HEK293 (cell line): ENCODE data around the gene PPIL6.

Experiments used
- CTCF ChIA-PET: fragments of 350-600 bp; formaldehyde crosslinking; extraction: SDS; loops from one replicate; lab custom pipeline; 2021; ENCODE audit warnings: antibody characterized with exemption; lab: Yijun Ruan, JAX
- POLR2A ChIA-PET: fragments of 300-600 bp; formaldehyde crosslinking; extraction: SDS; loops from one replicate; lab custom pipeline; 2020; ENCODE audit warnings: antibody characterized with exemption, inconsistent platforms; lab: Yijun Ruan, JAX
- H3K27ac ChIP-seq: fragments of 200-500 bp; sonication (Bioruptor generic); 2 replicates; pipeline ENCODE4 v1.5.1; 2014; ENCODE audit warnings: low read depth, low read length, control low read depth, inconsistent platforms; ENCODE audit errors: extremely low read depth
- H3K36me3 ChIP-seq, 2 experiments: fragments of 200-500 bp in 1 of 2; sonication (Bioruptor generic) in 1 of 2; 1 replicate in 1 of 2; 2 replicates in 1 of 2; pipeline ENCODE4 v1.5.1; 2014 to 2017; ENCODE audit warnings: inconsistent platforms in 2 of 2, low read length in 2 of 2; ENCODE audit not compliant: control insufficient read depth in 2 of 2, insufficient read depth in 1 of 2
- H3K4me1 ChIP-seq: fragments of 200-500 bp; sonication (Bioruptor generic); 2 replicates; pipeline ENCODE4 v1.5.1; 2014; ENCODE audit warnings: mild to moderate bottlenecking, low read length, inconsistent platforms; ENCODE audit not compliant: control insufficient read depth, insufficient read depth
- H3K4me3 ChIP-seq: 2 replicates; pipeline ENCODE4 v1.5.1; 2011; ENCODE audit warnings: low read depth, mild to moderate bottlenecking, control low read depth, low read length, moderate library complexity
- H3K9me3 ChIP-seq: fragments of 200-500 bp; sonication (Bioruptor generic); 2 replicates; pipeline ENCODE4 v1.5.1; 2014; ENCODE audit warnings: low read depth, low read length, inconsistent platforms; ENCODE audit not compliant: control insufficient read depth, insufficient read depth
- EGR2 ChIP-seq: fragments of 450-650 bp; formaldehyde crosslinking; IDR thresholded peaks from 2 replicates; pipeline ENCODE4 v1.5.1; 2016; ENCODE audit warnings: low read depth, missing biosample characterization, missing genetic modification characterization
- KLF7 ChIP-seq: fragments of 450-650 bp; formaldehyde crosslinking; IDR thresholded peaks from 2 replicates; pipeline ENCODE4 v1.5.1; 2016; ENCODE audit warnings: missing biosample characterization, missing genetic modification characterization, borderline replicate concordance
- KLF8 ChIP-seq: fragments of 450-650 bp; formaldehyde crosslinking; IDR thresholded peaks from 2 replicates; pipeline ENCODE4 v1.5.1; 2016; ENCODE audit warnings: missing biosample characterization, missing genetic modification characterization
- SETDB1 ChIP-seq: IDR thresholded peaks from one replicate; pipeline ENCODE4 v1.6.1; 2017; ENCODE audit warnings: mild to moderate bottlenecking, low read length, moderate library complexity, mixed read lengths; ENCODE audit not compliant: insufficient read length
- ZBTB7A ChIP-seq: fragments of 450-650 bp; formaldehyde crosslinking; IDR thresholded peaks from 2 replicates; pipeline ENCODE4 v1.5.1; 2016; ENCODE audit warnings: low read depth, missing biosample characterization, missing genetic modification characterization
- ZNF10 ChIP-seq: fragments of 450-650 bp; formaldehyde crosslinking; IDR thresholded peaks from 2 replicates; pipeline ENCODE4 v1.5.1; 2017; ENCODE audit warnings: missing biosample characterization, missing genetic modification characterization
- ZNF529 ChIP-seq: fragments of 450-650 bp; formaldehyde crosslinking; IDR thresholded peaks from 2 replicates; pipeline ENCODE4 v1.5.1; 2017; ENCODE audit warnings: missing genetic modification characterization, missing biosample characterization; ENCODE audit not compliant: insufficient replicate concordance
- ZNF600 ChIP-seq: fragments of 450-650 bp; formaldehyde crosslinking; IDR thresholded peaks from 2 replicates; pipeline ENCODE4 v1.5.1; 2016; ENCODE audit warnings: missing biosample characterization, missing genetic modification characterization
- ZNF629 ChIP-seq: fragments of 450-650 bp; formaldehyde crosslinking; IDR thresholded peaks from 2 replicates; pipeline ENCODE4 v1.5.1; 2017; ENCODE audit warnings: missing biosample characterization, missing genetic modification characterization
- ZNF791 ChIP-seq: fragments of 450-650 bp; formaldehyde crosslinking; IDR thresholded peaks from 2 replicates; pipeline ENCODE4 v1.5.1; 2016; ENCODE audit warnings: missing biosample characterization, missing genetic modification characterization
- ZNF792 ChIP-seq: fragments of 450-650 bp; formaldehyde crosslinking; IDR thresholded peaks from 2 replicates; pipeline ENCODE4 v1.5.1; 2016; ENCODE audit warnings: missing biosample characterization, missing genetic modification characterization
- ZNF830 ChIP-seq: fragments of 450-650 bp; IDR thresholded peaks from 2 replicates; pipeline ENCODE4 v1.5.0; 2018; ENCODE audit warnings: missing biosample characterization, missing genetic modification characterization, low read depth, mild to moderate bottlenecking, moderate library complexity
- ZSCAN16 ChIP-seq: fragments of 450-650 bp; formaldehyde crosslinking; IDR thresholded peaks from 2 replicates; pipeline ENCODE4 v1.5.1; 2016; ENCODE audit warnings: missing biosample characterization, missing genetic modification characterization
- TF ChIP-seq, protein P1 (sequence below): fragments of 450-650 bp; formaldehyde crosslinking; IDR thresholded peaks from 2 replicates; pipeline ENCODE4 v1.5.1; 2017; ENCODE audit warnings: missing biosample characterization, missing genetic modification characterization
- TF ChIP-seq, protein P2 (sequence below): fragments of 450-650 bp; formaldehyde crosslinking; IDR thresholded peaks from 2 replicates; pipeline ENCODE4 v1.5.1; 2016; ENCODE audit warnings: missing biosample characterization, missing genetic modification characterization
- TF ChIP-seq, protein P3 (sequence below): fragments of 450-650 bp; formaldehyde crosslinking; optimal IDR thresholded peaks from 2 replicates; pipeline ENCODE3; 2016; ENCODE audit warnings: missing biosample characterization, mild to moderate bottlenecking, missing genetic modification characterization
- TF ChIP-seq, protein P4 (sequence below): fragments of 450-650 bp; formaldehyde crosslinking; IDR thresholded peaks from 2 replicates; pipeline ENCODE4 v1.5.1; 2017; ENCODE audit warnings: missing biosample characterization, missing genetic modification characterization

The PPIL6 gene

DNA sequence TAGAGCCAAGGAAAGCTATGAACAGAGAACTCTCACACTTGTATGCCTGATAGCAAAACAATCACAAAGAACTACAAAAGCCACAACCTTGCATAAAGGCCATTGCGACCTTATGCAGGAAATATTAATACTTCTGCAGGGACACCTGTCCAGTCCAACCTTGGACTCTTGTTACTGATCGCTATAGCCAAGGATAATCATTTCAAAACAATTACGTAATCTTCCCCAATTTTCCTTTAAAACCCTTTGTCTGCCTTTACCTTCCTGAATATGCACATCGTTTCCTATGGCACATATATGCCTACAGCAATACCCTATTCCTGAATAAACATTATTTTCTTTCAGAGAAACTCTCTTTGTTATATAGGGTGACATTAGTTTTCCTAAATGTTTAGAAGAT lies 22.8 kb downstream of the PPIL6 start (continued):
- TF ChIP-seq, protein P1, sequence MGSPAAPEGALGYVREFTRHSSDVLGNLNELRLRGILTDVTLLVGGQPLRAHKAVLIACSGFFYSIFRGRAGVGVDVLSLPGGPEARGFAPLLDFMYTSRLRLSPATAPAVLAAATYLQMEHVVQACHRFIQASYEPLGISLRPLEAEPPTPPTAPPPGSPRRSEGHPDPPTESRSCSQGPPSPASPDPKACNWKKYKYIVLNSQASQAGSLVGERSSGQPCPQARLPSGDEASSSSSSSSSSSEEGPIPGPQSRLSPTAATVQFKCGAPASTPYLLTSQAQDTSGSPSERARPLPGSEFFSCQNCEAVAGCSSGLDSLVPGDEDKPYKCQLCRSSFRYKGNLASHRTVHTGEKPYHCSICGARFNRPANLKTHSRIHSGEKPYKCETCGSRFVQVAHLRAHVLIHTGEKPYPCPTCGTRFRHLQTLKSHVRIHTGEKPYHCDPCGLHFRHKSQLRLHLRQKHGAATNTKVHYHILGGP, result no peak
- TF ChIP-seq ZSCAN16 (tag by site-specific recombination), result no peak
- TF ChIP-seq ZNF791 (tag by site-specific recombination), result no peak
- no peak for TF ChIP-seq KLF7 (tag by site-specific recombination)
- no peak for TF ChIP-seq EGR2 (tag by site-specific recombination)
- TF ChIP-seq ZNF600 (tag by site-specific recombination), result no peak
- TF ChIP-seq, protein P2, sequence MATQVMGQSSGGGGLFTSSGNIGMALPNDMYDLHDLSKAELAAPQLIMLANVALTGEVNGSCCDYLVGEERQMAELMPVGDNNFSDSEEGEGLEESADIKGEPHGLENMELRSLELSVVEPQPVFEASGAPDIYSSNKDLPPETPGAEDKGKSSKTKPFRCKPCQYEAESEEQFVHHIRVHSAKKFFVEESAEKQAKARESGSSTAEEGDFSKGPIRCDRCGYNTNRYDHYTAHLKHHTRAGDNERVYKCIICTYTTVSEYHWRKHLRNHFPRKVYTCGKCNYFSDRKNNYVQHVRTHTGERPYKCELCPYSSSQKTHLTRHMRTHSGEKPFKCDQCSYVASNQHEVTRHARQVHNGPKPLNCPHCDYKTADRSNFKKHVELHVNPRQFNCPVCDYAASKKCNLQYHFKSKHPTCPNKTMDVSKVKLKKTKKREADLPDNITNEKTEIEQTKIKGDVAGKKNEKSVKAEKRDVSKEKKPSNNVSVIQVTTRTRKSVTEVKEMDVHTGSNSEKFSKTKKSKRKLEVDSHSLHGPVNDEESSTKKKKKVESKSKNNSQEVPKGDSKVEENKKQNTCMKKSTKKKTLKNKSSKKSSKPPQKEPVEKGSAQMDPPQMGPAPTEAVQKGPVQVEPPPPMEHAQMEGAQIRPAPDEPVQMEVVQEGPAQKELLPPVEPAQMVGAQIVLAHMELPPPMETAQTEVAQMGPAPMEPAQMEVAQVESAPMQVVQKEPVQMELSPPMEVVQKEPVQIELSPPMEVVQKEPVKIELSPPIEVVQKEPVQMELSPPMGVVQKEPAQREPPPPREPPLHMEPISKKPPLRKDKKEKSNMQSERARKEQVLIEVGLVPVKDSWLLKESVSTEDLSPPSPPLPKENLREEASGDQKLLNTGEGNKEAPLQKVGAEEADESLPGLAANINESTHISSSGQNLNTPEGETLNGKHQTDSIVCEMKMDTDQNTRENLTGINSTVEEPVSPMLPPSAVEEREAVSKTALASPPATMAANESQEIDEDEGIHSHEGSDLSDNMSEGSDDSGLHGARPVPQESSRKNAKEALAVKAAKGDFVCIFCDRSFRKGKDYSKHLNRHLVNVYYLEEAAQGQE (tag by site-specific recombination), result no peak
- TF ChIP-seq ZNF629 (tag by site-specific recombination), result no peak
- TF ChIP-seq ZNF529 (tag by site-specific recombination), result no peak
- no peak for TF ChIP-seq ZNF792 (tag by site-specific recombination)
- TF ChIP-seq ZBTB7A, result no peak

DNA sequence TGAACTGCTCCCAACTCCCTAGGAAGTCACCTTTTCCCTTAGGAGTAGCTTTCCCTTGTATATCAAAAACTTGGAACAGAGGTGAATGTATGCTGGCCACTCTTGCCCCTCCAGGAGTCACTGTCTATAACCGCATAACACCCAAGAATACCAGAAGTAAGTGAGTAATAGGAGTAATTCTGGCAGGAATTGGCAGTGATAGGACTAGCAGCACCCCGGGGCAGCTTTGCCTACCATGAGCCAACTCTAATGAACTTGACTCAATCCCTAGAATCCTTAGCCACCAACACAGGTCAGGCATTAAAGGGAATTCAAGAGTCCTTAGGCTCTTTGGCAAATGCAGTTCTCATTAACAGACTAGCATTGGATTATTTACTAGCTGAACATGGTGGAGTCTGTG lies 29.4 kb downstream of the PPIL6 start:
- Histone ChIP-seq H3K4me1 (no peaks in the 10 kb centered on the region), H3K4me3 (no peak overlapping the region), H3K27ac (no peak overlapping the region), H3K36me3 (no peaks in the 10 kb centered on the region), H3K9me3 (no peaks in the 10 kb centered on the region)
- ChIA-PET CTCF (interaction anchor here (0.5 to 1.2 kb wide), 4 partner anchors 9 to 247 kb away, joined by 3 to 6 read pairs (median 3); no protein-coding TSS in a partner anchor), POLR2A (no interaction called here)
- TF ChIP-seq ZNF10 (tag by site-specific recombination), result no peak
- TF ChIP-seq ZNF830, result no peak
- TF ChIP-seq SETDB1, result no peak
- TF ChIP-seq, protein P3, sequence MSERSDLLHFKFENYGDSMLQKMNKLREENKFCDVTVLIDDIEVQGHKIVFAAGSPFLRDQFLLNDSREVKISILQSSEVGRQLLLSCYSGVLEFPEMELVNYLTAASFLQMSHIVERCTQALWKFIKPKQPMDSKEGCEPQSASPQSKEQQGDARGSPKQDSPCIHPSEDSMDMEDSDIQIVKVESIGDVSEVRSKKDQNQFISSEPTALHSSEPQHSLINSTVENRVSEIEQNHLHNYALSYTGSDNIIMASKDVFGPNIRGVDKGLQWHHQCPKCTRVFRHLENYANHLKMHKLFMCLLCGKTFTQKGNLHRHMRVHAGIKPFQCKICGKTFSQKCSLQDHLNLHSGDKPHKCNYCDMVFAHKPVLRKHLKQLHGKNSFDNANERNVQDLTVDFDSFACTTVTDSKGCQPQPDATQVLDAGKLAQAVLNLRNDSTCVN (tag by site-specific recombination), result no peak
- no peak for TF ChIP-seq ZSCAN16 (tag by site-specific recombination)
- no peak for TF ChIP-seq KLF8 (tag by site-specific recombination)

DNA sequence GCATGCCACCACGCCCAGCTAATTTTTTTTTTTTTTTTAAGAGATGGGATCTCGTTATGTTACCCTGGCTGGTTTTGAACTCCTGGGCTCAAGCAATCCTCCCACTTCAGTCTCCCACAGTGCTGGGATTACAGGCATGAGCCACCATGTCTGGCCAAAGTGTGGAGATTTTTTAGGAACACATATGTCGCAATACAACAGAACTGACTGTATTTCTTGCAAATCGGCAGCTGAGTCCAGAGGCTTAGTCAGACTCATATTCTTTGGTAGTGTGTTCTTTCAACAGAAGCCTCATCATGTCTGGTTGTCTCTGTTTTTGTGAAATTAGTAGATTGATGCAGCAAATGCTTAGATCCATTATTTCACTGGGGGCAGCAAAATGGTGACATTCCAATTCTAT lies 34.2 kb downstream of the PPIL6 start:
- Histone ChIP-seq H3K27ac (no peak overlapping the region), H3K4me1 (no peaks in the 10 kb centered on the region), H3K4me3 (no peak overlapping the region), H3K36me3 (no peaks in the 10 kb centered on the region), H3K9me3 (no peaks in the 10 kb centered on the region)
- ChIA-PET POLR2A (no interaction called here), CTCF (no interaction called here)
- TF ChIP-seq, protein P4, sequence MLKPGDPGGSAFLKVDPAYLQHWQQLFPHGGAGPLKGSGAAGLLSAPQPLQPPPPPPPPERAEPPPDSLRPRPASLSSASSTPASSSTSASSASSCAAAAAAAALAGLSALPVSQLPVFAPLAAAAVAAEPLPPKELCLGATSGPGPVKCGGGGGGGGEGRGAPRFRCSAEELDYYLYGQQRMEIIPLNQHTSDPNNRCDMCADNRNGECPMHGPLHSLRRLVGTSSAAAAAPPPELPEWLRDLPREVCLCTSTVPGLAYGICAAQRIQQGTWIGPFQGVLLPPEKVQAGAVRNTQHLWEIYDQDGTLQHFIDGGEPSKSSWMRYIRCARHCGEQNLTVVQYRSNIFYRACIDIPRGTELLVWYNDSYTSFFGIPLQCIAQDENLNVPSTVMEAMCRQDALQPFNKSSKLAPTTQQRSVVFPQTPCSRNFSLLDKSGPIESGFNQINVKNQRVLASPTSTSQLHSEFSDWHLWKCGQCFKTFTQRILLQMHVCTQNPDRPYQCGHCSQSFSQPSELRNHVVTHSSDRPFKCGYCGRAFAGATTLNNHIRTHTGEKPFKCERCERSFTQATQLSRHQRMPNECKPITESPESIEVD (tag by site-specific recombination), result no peak
